Measurements from ENCODE around the gene KCNIP4. TPM values are rescaled to one million over a fixed set of nuclear protein-coding genes. Genes with fewer than 3 reads are reported as not detected.

KCNIP4 gene
- total RNA-seq, 1 donor from 2014 or later: 0.39 TPM

- TF ChIP-seq EZH2phosphoT487 (IDR thresholded peaks at IDR 0.05) (no peak), EZH2 (IDR thresholded peaks at IDR 0.05) (no peak), CTCF (IDR thresholded peaks at IDR 0.05) (no peak)
- Histone ChIP-seq H3K27me3 (no peaks in the 10 kb centered on the region), H3K79me2 (ENCODE audit: low read depth) (no peaks in the 10 kb centered on the region), H3K9me3 (ENCODE audit: low read depth) (no peaks in the 10 kb centered on the region), H4K20me1 (ENCODE audit: low read depth) (no peaks in the 10 kb centered on the region), H2AFZ (replicated peaks) (no peak overlapping the region), H3K9ac (no peak overlapping the region), H3K4me1 (no peaks in the 10 kb centered on the region), H3F3A (ENCODE audit: low read depth) (no peaks in the 10 kb centered on the region), H3K27ac (no peak overlapping the region), H3K4me2 (no peak overlapping the region), H3K36me3 (no peaks in the 10 kb centered on the region), H3K4me3 (no peak overlapping the region)
- no peak overlapping the region for H3K4me3 Mint-ChIP-seq
- no peak for DNase-seq (ENCODE audit: low spot score)
- H3K27me3 Mint-ChIP-seq (ENCODE audit: insufficient read depth, low read depth): peaks cover 2% of the 10 kb centered on the region
- no peaks in the 10 kb centered on the region for H3K36me3 Mint-ChIP-seq
- no peak overlapping the region for H3K27ac Mint-ChIP-seq
- no peaks in the 10 kb centered on the region for H3K9me3 Mint-ChIP-seq
- peaks cover 6% of the 10 kb centered on the region for H3K4me1 Mint-ChIP-seq
Observed at GRCh38 chr4:21415728-21416127, 532.8 kb downstream of the KCNIP4 start.

GRCh38 chr4:21413807-21414370, 534.7 kb downstream of the KCNIP4 start:
- Mint-ChIP-seq H3K36me3 (no peaks in the 10 kb centered on the region), H3K27ac (no peak overlapping the region), H3K4me1 (no peaks in the 10 kb centered on the region), H3K4me3 (no peak overlapping the region), H3K9me3 (no peaks in the 10 kb centered on the region), H3K27me3 (ENCODE audit: insufficient read depth, low read depth) (peaks cover 5% of the 10 kb centered on the region)
- Histone ChIP-seq H3K4me2 (no peak overlapping the region), H3K36me3 (no peaks in the 10 kb centered on the region), H2AFZ (replicated peaks) (no peak overlapping the region), H3K4me3 (no peak overlapping the region), H3K9ac (no peak overlapping the region), H3K27me3 (no peaks in the 10 kb centered on the region), H3K9me3 (ENCODE audit: low read depth) (no peaks in the 10 kb centered on the region), H3K27ac (no peak overlapping the region), H3K79me2 (ENCODE audit: low read depth) (no peaks in the 10 kb centered on the region), H4K20me1 (ENCODE audit: low read depth) (no peaks in the 10 kb centered on the region), H3K4me1 (no peaks in the 10 kb centered on the region), H3F3A (ENCODE audit: low read depth) (no peaks in the 10 kb centered on the region)
- no peak for DNase-seq (ENCODE audit: low spot score)
- TF ChIP-seq EZH2phosphoT487 (IDR thresholded peaks at IDR 0.05) (no peak), EZH2 (IDR thresholded peaks at IDR 0.05) (no peak), CTCF (IDR thresholded peaks at IDR 0.05) (no peak)

- no peak overlapping the region for H3K27ac ChIP-seq
Observed at GRCh38 chr4:21411086-21411485, 537.5 kb downstream of the KCNIP4 start.

More at GRCh38 chr4:21411086-21411485, 537.5 kb downstream of the KCNIP4 start:
- no peaks in the 10 kb centered on the region for H3K36me3 Mint-ChIP-seq
- Histone ChIP-seq H3K4me3 (no peak overlapping the region), H4K20me1 (ENCODE audit: low read depth) (no peaks in the 10 kb centered on the region), H3K36me3 (no peaks in the 10 kb centered on the region), H3K4me1 (no peaks in the 10 kb centered on the region), H3K27me3 (no peaks in the 10 kb centered on the region), H3K79me2 (ENCODE audit: low read depth) (no peaks in the 10 kb centered on the region), H3K4me2 (no peak overlapping the region), H2AFZ (replicated peaks) (no peak overlapping the region), H3F3A (ENCODE audit: low read depth) (no peaks in the 10 kb centered on the region), H3K9me3 (ENCODE audit: low read depth) (no peaks in the 10 kb centered on the region), H3K9ac (no peak overlapping the region)
- DNase-seq (ENCODE audit: low spot score): no peak
- H3K9me3 Mint-ChIP-seq: no peaks in the 10 kb centered on the region
- no peak overlapping the region for H3K4me3 Mint-ChIP-seq
- H3K27ac Mint-ChIP-seq: no peak overlapping the region
- H3K4me1 Mint-ChIP-seq: no peaks in the 10 kb centered on the region
- H3K27me3 Mint-ChIP-seq (ENCODE audit: insufficient read depth, low read depth): peaks cover 3% of the 10 kb centered on the region
- no peak for TF ChIP-seq EZH2 (IDR thresholded peaks at IDR 0.05)
- no peak for TF ChIP-seq CTCF (IDR thresholded peaks at IDR 0.05)
- TF ChIP-seq EZH2phosphoT487 (IDR thresholded peaks at IDR 0.05): no peak
